Measurements from ENCODE around the gene MPHOSPH9.
"Not testable (repeated sequence)": the region's sequence is repeated elsewhere in the genome, so short reads cannot be mapped to it uniquely, and the experiment has no call there.

The MPHOSPH9 gene

DNA sequence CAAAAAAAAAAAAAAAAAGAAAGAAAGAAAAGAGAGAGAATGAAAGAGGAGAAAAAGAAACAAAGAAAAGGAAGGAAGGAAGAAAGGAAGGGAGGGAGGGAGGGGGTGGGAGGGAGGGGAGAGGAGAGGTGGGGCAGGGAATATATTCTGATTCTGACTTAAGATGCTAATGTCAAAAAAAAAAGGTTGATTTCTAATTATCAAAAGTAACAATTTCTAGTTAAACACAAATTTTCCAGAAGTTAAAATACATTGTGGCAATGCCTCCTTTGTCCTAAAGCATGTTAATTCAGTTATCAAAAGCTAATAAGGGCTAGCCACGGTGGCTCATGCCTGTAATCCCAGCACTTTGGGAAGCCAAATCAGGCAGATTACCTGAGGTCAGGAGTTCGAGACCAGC lies 7.5 kb downstream of the MPHOSPH9 start:
- DNase-seq (ENCODE audit: low read depth, low spot score) = no peak

DNA sequence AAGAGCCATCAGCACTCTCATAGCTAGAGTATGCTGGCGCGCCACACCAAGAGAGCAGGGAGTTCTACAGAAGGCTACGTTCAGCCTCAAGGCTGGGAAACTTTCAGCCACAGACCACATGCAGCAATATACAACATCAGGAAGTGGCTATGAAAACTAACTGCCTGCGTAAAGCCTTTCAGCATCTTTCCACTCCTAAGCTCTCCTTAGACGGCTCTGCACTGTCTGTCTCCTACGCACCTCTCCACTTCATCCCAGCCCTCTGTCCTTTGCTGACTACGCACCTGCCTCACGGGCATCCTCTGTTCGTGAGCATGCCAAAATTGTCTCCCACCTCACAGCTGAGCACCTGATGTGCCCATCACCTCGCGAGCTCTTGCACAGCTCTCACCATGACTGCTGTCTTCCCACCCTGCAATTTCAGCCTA lies 9.7 kb downstream of the MPHOSPH9 start:
- DNase-seq (ENCODE audit: low read depth, low spot score) = no peak

DNA sequence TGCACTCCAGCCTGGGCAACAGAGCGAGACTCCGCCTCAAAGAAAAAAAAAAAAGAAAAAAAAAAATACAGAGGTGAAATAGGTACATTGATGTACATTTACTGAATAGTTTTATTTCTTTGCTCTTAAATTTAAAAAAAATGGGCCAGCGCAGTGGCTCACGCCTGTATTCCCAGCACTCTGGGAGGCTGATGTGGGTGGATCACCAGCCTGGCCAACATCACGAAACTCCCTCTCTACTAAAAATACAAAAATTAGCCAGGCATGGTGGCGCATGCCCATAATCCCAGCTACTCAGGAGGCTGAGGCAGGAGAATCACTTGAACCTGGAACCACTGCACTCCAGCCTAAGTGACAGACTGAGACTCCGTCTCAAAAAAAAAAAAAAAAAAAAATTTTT lies 25.1 kb downstream of the MPHOSPH9 start:
- not testable (repeated sequence) for DNase-seq (ENCODE audit: low read depth, low spot score)

DNA sequence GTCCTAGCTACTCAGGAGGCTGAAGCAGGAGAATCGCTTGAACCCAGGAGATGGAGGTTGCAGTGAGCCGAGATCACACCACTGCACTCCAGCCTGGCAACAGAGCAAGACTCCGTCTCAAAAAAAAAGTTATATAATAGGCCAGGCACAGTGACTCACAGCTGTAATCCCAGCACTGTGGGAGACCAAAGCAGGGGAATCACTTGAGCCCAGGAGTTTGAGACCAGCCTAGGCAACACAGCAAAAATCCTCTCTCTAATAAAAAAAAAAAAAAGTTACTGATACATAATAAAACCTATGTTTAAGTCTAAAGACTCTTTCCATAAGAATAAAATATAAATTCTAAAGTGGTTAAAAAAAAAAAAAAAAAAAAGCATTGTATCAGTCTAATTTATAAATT lies 26.1 kb downstream of the MPHOSPH9 start:
- not testable (repeated sequence) for DNase-seq (ENCODE audit: low read depth, low spot score)

DNA sequence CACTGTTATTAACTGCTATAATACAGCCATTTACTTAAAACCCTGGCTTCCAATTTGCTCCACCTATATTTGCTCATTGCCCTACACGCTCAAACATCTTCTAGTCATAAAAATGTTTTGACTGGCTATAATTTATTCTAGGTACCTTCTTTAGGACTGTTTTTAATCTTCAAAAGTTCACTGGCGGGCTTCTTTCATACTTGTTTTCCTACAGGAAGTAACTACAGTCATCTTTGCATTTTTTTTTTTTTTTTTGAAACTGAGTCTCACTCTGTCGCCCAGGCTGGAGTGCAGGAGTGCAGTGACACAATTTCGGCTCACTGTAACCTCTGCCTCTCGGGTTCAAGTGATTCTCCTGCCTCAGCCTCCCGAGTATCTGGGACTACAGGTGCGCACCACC lies 32.5 kb downstream of the MPHOSPH9 start:
- DNase-seq (ENCODE audit: low read depth, low spot score) = no peak

DNA sequence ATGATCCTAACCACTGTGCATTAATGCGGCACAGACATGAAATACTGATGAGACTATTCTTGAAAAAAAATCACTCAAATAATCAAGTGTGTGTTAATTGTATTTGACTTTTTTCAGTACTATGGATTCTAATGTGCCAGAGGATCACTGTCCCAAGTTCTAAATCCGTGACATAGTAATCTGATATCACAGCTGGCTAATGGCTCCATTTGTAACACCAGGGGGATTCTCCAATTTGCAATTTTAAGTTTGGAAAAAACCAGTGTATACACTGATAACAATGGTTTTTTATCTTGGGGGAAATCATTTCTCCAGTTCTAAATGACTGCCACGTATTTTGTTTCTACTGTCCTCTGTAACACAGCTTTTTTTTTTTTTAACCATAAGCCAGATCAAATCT lies 33.0 kb downstream of the MPHOSPH9 start:
- no peak for DNase-seq (ENCODE audit: low read depth, low spot score)

DNA sequence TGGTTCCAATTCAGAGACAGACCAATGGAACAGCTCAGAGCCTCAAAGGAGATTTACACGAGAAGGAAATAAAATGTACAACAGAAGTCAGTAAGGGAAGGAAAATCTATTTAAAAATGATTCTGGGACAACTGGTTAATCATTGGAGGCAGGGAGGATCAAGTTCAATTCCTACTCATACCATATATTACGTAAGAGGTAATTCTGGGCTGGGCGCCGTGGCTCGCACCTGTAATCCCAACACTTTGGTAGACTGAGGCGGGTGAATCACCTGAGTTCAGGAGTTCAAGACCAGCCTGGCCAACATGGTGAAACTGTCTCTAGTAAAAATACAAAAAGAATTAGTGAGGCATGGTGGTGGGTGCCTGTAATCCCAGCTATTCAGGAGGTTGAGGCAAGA lies 45.3 kb downstream of the MPHOSPH9 start:
- DNase-seq (ENCODE audit: low read depth, low spot score) = no peak

DNA sequence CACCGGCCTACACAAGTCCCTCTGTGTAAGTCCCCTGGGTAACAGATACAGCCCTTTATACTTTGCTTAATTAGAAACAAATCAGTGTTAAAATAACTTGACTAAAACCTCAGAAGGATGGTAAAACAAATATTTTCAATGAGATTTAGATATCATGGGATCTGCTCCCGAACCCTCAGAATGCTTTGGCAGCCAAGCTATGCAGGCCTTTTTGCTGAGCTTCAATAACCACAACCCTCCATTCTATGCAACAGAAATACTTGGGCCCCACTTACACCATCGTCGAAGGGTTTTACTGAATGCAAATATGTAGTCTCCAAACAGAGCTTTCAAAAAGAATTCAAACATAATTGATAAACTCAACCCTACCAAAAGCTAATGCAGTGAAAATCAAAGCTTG lies 52.8 kb downstream of the MPHOSPH9 start:
- DNase-seq (ENCODE audit: low read depth, low spot score) = no peak

DNA sequence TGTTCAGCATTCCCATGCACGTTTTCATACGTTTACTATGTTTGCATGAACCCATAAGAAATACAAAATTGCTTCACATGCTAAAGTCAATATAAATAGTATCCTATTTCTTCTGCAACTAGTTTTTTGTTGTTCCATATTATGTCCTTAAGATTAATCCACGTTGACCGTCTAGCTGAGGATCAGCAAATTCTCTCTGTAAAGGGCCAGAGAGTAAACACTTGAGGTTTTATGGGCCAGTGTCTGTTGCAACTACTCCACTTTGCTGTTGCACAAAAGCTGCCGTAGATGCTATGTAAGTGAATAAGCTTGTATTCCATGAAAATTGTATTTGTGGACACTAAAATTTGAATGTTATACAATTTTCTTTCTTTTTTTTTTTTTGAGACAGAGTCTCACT lies 61.0 kb downstream of the MPHOSPH9 start:
- no peak for DNase-seq (ENCODE audit: low read depth, low spot score)

DNA sequence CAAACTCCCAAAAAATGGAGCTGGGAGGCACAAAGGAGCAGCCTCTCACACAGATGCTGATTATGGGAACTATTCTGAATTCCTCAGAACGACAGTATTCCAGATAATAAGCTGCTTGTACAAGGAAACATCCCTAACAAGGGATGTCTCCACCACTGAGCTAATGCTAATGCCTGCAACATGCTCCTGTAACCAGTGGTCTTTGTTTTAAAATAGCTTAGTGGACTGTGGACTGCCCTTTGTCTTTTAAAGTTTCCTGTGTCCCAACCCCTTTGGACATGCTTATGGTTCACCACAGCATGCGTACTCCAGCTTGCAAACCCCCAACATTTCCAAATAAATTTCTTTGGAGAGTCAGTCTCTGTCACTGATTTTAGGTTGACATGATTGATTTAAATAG lies 65.6 kb downstream of the MPHOSPH9 start:
- no peak for DNase-seq (ENCODE audit: low read depth, low spot score)

DNA sequence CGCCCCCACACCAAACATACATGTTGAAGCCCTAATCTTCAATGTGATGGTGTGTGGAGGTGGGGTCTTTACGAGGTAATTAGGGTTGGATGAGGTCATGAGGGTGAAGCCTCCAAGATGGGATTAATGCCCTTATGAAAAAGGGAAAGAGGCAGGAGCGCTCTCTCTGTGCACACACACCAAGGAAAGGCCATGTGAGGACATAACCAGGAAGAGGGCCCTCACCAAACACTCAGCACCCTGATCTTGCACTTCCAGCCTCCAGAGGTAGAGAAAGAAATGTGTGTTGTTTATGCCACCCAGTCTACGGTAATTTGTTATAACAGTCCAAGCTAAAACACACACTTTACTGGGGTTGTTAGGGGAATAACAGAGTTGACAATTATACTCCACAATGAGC lies 67.4 kb downstream of the MPHOSPH9 start:
- no peak for DNase-seq (ENCODE audit: low read depth, low spot score)

DNA sequence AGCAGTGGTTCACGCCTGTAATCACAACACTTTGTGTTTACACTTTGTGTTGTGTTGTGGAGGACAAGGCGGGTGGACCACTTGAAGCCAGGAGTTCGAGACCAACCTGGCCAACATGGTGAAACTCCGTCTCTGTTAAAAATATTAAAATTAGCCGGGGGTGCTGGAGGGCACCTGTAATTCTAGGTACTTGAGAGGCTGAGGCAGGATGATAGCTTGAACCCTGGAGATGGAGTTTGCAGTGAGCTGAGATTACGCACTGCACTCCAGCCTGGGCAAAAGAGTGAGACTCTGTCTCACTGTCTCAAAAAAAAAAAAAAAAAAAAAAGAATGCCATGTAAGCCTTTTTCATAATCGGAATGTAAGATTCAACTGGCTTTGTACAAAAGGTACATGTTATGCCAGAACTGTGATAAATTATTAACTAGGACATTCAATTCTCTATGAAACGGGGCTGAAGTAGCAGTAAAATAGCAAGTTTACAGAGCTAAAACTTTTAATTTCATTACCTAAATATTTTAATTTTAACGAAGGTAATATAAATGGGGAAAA lies 68.2 kb downstream of the MPHOSPH9 start:
- no peak for DNase-seq (ENCODE audit: low read depth, low spot score)

DNA sequence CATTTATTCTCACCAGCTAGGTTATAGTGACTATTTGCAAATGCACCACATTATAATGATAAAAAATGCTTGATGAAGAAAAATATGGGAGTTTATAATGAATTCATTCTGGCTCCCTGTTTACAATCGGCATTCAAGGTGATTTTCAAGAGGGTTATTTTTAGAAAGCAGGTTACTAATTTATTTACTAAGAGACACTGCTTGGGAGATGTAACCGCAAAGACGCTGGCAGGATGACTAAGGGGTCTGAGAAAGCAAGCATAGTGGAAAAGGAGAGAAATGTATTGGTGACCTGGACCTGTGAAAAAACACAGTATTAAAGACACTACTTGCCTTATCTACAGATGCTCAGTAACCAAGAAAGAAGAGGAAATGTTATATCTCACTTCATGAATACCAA lies 68.7 kb downstream of the MPHOSPH9 start:
- no peak for DNase-seq (ENCODE audit: low read depth, low spot score)

DNA sequence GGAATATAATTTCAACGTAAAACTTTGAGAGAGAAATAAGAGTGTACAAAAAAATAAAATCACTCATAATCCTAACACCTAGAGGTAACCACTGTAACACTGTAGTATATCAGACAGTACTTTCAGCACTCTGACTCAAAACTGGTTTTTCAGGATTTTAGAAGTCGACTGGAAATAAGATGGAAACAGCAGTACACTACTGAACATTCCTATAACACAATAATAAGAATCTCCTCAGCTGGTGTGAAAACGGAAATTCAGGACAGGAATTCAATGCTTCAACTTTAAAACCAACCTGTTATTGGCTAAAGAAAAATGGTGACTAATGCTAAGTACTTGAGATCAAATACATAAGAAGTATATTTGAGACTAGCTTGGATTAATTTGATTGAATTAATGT lies 69.7 kb downstream of the MPHOSPH9 start:
- no peak for DNase-seq (ENCODE audit: low read depth, low spot score)

DNA sequence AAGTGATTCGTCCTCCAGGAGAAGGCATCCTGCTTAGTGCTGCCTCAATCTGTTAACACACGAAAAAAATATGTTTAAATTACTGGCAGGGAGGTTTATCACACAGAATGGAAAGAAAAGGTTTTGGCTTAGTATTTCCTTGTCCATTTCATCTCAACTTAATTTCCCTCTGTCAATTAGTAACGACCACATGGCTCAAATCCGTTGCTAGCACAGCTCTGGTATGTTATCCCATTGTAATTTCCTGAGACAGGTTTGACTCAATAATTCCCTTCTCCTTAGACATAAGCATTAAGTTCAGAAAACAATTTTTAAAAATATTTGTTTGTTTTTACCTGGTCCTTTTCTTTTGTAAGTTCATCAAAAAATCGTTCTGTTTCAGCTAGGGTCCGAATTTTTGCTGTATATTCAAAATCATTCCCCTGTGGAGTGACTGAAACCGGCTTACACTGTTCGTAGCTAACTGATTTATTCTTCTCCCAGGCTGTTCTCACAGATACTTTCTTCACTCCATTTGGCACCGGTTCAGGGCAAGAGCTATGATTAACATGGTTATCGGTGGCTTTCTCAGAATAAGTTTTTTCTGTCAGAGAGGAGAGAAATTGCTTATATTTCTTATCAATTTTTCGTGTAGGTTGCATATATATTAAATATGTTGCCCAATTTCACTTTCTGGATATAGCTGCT lies 72.0 kb downstream of the MPHOSPH9 start:
- no peak for DNase-seq (ENCODE audit: low read depth, low spot score)

DNA sequence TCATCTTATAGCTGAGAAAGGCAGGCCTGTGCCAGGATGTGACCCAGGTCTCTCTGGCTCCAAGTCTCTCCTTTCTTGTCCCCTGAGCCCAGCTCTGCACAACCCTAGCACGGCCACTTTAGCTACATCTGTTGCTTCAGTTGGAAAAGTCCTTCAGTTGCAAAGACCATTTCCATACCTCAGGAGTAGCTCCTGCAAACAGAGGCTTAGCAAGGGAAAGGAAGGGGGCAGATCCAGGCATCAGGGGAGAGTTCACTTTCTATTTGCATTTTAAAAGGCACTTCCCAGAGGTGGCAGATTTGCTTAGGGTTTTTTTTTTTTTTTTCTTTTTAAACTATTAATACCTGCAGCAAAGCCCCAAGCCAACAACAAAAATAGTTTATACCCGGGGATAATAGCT lies 79.0 kb downstream of the MPHOSPH9 start:
- DNase-seq (ENCODE audit: low read depth, low spot score) = no peak

DNA sequence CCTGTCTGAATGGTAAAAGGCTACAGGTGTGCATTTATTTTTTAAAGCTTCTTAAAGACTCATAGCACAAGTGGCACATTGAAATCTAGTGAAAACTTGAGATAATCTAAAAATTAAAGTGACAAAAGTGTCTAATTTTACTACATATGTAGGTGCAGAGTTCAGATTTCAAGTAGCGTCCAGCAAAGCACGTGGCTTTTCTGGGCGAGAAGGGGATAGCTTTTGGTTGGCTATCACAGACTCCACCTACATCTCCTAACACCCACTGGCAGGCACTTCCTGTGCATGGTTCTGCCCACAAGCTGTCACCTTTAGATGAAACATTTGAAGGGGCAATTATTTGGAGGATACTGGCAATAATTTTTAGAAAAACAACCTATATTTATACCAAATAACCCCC lies 80.1 kb downstream of the MPHOSPH9 start:
- no peak for DNase-seq (ENCODE audit: low read depth, low spot score)

DNA sequence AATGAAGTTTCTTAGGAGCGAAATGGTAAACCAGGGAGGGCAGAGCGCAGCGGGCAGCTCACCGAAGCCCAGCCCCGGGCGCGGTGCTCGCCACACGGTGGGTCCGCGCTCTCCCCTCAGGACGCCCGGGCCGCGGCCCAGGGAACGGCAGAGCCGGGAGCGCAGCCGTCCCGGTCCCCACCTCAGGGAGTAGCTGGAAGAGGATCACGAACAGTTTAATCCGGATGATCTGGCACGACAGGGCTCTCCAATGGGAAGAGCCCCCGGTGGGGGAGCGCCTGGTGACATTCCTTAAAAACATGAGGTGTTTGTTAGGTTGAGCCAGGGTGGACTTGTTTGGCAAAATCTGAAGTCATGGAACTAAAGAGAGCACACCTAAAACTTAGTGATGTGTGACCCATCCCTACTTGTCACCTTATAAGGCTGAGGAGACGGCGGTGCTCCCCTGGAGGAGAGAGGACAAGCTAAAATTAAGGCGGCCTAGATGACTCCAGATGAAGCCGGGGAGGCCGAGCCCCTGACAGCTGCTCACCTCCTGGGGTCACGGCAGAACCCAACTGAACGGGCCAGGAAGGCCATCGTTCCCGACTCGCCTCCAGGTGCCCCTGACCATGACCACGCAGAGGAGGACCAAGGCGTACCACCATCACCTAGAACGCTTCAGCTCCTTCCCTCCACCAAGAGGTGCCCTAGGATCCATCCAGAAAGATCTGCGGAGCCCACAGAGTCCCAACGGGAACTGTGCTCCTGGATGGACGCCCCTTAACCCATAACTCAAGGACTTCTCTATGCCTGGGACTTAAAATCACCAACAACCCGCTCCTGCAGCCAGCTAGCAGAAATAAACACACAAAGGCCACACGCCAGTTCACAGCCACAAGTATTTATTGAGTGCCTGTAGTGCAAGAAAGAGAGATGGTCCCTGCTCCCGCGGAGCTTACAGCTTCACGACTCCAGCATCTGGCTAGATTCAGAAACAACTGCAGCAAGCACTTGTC lies 81.2 kb downstream of the MPHOSPH9 start:
- DNase-seq (ENCODE audit: low read depth, low spot score) = no peak

DNA sequence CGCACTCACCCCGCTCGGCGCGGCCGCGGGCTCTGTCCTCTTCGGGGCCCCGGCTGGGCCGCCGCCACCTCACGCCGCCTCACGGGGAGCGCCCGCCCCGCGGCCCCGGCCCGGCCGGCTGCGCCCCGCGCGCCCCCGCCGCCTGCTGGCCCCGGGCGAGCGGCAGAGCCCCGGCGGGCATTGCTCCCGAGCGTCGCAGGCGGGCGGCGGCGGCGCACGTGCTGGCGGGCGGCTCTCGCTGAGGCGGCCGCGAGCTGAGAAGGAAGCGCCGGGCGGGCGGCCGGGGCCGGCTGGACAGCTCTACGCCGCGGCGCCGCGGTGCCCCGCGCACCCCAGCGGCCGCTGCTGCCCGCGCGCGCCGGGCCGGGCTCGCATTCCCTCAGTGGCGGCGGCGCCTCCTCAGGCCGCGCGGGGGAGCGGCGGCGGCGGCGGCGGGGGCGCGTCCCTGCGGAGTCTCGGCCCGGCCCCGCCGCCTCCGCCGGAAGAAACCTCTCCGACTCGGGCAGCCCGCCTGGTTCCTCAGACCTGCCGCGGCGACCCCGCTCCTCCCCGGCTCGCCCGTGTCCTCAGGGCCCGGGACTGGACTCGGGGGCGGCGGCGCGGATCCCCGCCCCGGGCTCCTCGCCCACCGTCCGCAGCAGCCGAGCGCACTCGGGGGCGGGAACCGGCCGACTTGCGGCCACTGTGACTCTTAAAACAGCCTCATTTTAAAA lies 82.0 kb downstream of the MPHOSPH9 start, which contains the start of gene PITPNM2:
Gene PITPNM2 (minus strand): TSS at position 347 of the 713 bp plus-strand sequence. CDS start 116,500 bp downstream, outside the sequence.
- DNase-seq (ENCODE audit: low read depth, low spot score) = no peak

DNA sequence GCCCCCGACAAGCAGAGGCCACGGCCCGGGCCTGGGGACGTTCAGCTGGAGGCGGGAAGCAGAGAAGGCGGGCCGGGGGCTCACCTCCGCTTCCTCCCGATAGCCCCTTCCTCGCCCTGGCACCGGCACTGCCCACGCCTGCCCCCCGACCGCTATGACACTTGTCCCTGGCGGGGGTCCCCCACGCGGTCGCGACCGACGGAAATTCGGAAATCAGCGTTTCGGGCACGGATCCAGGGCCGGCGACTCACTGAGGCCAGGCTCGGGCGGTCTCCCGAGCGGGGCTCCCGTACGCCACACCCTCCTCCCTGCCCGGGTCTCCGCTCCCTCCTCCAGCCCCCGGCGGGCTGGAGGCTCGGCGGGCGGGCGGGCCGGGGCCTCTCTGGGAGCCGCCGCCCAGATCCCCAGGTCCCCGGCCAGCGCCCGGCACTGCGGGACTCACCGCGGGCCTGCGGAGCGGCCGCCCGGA lies 82.6 kb downstream of the MPHOSPH9 start:
- no peak for DNase-seq (ENCODE audit: low read depth, low spot score)

DNA sequence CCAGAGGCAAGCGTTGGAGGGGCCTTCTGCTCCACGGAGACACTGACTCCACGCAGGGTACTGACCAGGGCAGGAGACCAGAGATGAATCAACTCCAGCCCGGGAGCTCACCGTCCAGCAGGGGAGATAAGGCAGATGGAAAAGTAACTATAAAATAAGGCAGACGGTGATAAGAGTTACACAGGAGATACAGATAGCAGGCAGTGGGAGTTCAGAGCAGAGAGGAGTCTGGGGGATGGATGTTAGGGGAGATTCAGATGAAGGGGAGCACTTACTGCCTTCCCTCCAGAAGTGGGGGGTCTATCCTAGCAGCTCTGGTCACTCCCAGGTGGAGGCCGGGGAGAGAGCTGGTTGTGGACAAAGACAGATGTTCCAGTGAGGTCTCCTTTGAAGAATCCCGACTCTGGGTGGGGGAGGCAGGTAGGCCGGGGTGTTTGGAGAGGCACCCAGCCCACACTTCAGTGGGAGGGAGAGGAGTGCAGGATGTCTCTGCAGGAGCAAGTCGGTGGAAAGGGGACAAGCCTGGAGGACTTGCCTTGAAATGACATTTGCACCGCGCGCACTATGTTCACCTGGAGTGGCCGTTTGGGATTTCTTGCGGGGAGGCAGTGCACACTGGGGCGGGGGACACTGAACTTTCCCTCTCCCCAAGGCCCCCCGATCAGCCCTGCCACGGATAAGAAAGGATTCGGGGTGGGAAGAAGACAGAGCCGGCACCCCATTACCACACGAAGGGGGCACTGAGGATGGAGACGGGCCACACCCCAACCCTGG lies 83.3 kb downstream of the MPHOSPH9 start:
- DNase-seq (ENCODE audit: low read depth, low spot score) = no peak

Data from brain pericyte (primary cell).